ENCODE measurements around the gene IL1R1.

DNA sequence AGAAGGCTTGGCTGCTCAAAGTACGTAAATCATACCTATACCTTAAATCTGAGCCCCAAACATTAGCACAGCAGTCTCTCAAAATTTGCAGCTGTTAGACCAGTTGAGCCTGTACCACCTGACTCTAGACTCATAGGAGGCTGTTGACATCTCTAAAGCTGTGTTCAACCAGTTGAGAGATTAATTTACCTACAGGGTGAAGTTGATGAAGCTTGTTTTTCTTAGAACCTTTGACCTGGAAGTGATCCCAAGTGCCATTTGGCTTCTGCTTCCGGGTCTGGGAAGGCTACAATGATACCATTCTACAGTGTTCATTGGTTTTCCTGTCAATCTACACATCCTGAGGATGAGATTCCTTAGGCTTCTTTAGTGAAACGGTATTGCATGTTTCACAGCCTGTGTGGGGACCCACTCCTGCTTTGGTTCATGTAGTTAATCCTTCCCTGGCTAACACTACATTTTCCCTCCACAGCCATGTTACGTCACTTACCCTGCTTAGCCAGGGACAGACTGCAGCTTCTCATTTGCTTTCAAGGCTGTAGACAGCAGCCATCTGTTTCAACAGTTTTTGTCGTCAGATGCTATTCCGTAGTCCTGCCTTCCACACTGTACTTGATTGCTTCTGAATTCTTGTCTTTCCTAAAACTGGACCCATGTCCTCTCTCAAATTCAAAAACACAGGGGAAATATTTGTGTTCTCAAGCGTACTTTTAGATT, 39.5 kb downstream of the IL1R1 start:
- TF ChIP-seq, protein P1, sequence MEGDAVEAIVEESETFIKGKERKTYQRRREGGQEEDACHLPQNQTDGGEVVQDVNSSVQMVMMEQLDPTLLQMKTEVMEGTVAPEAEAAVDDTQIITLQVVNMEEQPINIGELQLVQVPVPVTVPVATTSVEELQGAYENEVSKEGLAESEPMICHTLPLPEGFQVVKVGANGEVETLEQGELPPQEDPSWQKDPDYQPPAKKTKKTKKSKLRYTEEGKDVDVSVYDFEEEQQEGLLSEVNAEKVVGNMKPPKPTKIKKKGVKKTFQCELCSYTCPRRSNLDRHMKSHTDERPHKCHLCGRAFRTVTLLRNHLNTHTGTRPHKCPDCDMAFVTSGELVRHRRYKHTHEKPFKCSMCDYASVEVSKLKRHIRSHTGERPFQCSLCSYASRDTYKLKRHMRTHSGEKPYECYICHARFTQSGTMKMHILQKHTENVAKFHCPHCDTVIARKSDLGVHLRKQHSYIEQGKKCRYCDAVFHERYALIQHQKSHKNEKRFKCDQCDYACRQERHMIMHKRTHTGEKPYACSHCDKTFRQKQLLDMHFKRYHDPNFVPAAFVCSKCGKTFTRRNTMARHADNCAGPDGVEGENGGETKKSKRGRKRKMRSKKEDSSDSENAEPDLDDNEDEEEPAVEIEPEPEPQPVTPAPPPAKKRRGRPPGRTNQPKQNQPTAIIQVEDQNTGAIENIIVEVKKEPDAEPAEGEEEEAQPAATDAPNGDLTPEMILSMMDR (IDR thresholded peaks at IDR 0.05 in 8 of 11, conservative IDR thresholded peaks at IDR 0.05 in 3 of 11) = no peak
- no peak for TF ChIP-seq POLR2AphosphoS5 (IDR thresholded peaks at IDR 0.05)

All from spleen (tissue), 7 donors.